GM12878 (cell line): ENCODE data around the gene NTF4. TPM values are rescaled to one million over a fixed set of nuclear protein-coding genes. Genes with fewer than 3 reads are reported as not detected.

Experiments used
- ATAC-seq: fragments of 200-7000 bp; cut with Tn5 transposase; 3 replicates; pipeline ENCODE4 v1.9.1; 2020; ENCODE audit warnings: mild to moderate bottlenecking, moderate library complexity
- BruUV-seq: library from RNA; stranded (reverse); fragments of 400-500 nt; replicated peaks from 2 replicates; lab custom pipeline; 2021; lab: Mats Ljungman, UMichigan
- CTCF ChIA-PET: fragments of 300-600 bp; sonication (Branson Sonifier 250); formaldehyde crosslinking; extraction: SDS; loops from one replicate; lab custom pipeline; 2021; ENCODE audit warnings: inconsistent platforms; lab: Yijun Ruan, JAX
- POLR2A ChIA-PET: fragments of 350-600 bp; formaldehyde crosslinking; extraction: SDS; loops from one replicate; lab custom pipeline; 2021; ENCODE audit warnings: inconsistent platforms; lab: Charles Lee
- RAD21 ChIA-PET: fragments of 300-600 bp; sonication (Branson Sonifier 250); formaldehyde crosslinking; loops from one replicate; lab custom pipeline; 2023; ENCODE audit warnings: antibody characterized with exemption; ENCODE audit not compliant: unreplicated experiment; lab: Charles Lee
- SMC1A ChIA-PET: fragments of 300-600 bp; sonication (Branson Sonifier 250); formaldehyde crosslinking; loops from one replicate; lab custom pipeline; 2023; ENCODE audit not compliant: unreplicated experiment, uncharacterized antibody; lab: Charles Lee
- DNase-seq: peaks from one replicate; pipeline ENCODE4 v3.0.0-alpha.2; 2011; ENCODE audit warnings: low read depth, low spot score
- FAIRE-seq: peaks from 3 replicates; lab custom pipeline; 2011; peaks lifted over from hg19 to GRCh38; lab: Jason Lieb, UNC
- H2AFZ ChIP-seq: 2 replicates; pipeline ENCODE4 v1.6.0; 2011; ENCODE audit warnings: low read depth, low read length, control low read depth; ENCODE audit not compliant: control insufficient read depth
- H3K27ac ChIP-seq: 2 replicates; pipeline ENCODE4 v1.5.1; 2011; ENCODE audit warnings: control low read depth; ENCODE audit not compliant: control insufficient read depth, insufficient read depth
- H3K27me3 ChIP-seq, 2 experiments: replicated peaks in 1 of 2; 2 replicates each; pipeline versions ENCODE4 v1.6.0 to v1.6.1; 2011; ENCODE audit warnings: low read length in 1 of 2; ENCODE audit not compliant: control insufficient read depth in 2 of 2, insufficient read depth in 2 of 2
- H3K36me3 ChIP-seq, 2 experiments: 2 replicates each; pipeline ENCODE4 v1.5.1; 2011; ENCODE audit warnings: low read length in 1 of 2; ENCODE audit not compliant: control insufficient read depth in 2 of 2, insufficient read depth in 2 of 2
- H3K4me1 ChIP-seq: 2 replicates; pipeline ENCODE4 v1.6.1; 2011; ENCODE audit warnings: mild to moderate bottlenecking, low read length, moderate library complexity, mixed read lengths; ENCODE audit not compliant: control insufficient read depth, insufficient read depth
- H3K4me2 ChIP-seq: 2 replicates; pipeline ENCODE4 v1.6.0; 2011; ENCODE audit warnings: control low read depth; ENCODE audit not compliant: control insufficient read depth, insufficient read depth
- H3K4me3 ChIP-seq: fragments of 200-600 bp; sonication (generic); 2 replicates; pipeline ENCODE4 v1.5.1; 2016
- H3K79me2 ChIP-seq: 2 replicates; pipeline ENCODE4 v1.6.0; 2011; ENCODE audit warnings: low read length; ENCODE audit not compliant: control insufficient read depth, insufficient read depth
- H3K9ac ChIP-seq: 2 replicates; pipeline ENCODE4 v1.8.0; 2011; ENCODE audit warnings: low read length, control low read depth, mixed read lengths; ENCODE audit not compliant: control insufficient read depth, insufficient read depth
- H3K9me3 ChIP-seq: replicated peaks from 3 replicates; pipeline ENCODE4 v1.5.1; 2011; ENCODE audit warnings: mild to moderate bottlenecking, low read length; ENCODE audit not compliant: control insufficient read depth, insufficient read depth
- H4K20me1 ChIP-seq: 2 replicates; pipeline ENCODE4 v1.6.0; 2011; ENCODE audit not compliant: control insufficient read depth, insufficient read depth
- ASH2L ChIP-seq: fragments of 300-600, 200-600 bp; sonication (generic); IDR thresholded peaks from 2 replicates; pipeline ENCODE4 v1.6.1; 2017; ENCODE audit warnings: low read depth, mild to moderate bottlenecking, borderline replicate concordance
- BHLHE40 ChIP-seq, 2 experiments: fragments of 450-650 bp in 1 of 2; IDR thresholded peaks; 2 replicates each; pipeline ENCODE4 v1.6.1; 2011 to 2017; ENCODE audit warnings: low read depth in 2 of 2, borderline replicate concordance in 1 of 2, improper control_type of control experiment in 1 of 2, low read length in 1 of 2, mild to moderate bottlenecking in 1 of 2
- EGR1 ChIP-seq, 2 experiments: IDR thresholded peaks; 1 replicate in 1 of 2; 2 replicates in 1 of 2; pipeline ENCODE4 v1.6.1; 2011 to 2012; ENCODE audit warnings: low read depth in 2 of 2, low read length in 2 of 2, borderline replicate concordance in 1 of 2, mild to moderate bottlenecking in 1 of 2, moderate library complexity in 1 of 2
- HDGF ChIP-seq: fragments of 450-650 bp; IDR thresholded peaks from 2 replicates; pipeline ENCODE4 v1.6.1; 2016; ENCODE audit warnings: antibody characterized with exemption
- MTA2 ChIP-seq: fragments of 450-650 bp; IDR thresholded peaks from 2 replicates; pipeline ENCODE4 v1.6.1; 2016; ENCODE audit warnings: low read depth, mild to moderate bottlenecking, moderate library complexity
- NR2C2 ChIP-seq: IDR thresholded peaks from 2 replicates; pipeline ENCODE4 v1.6.1; 2011; ENCODE audit warnings: borderline replicate concordance, low read depth; ENCODE audit not compliant: control insufficient read depth, insufficient read length
- RB1 ChIP-seq: fragments of 450-650 bp; formaldehyde crosslinking; IDR thresholded peaks from 2 replicates; pipeline ENCODE4 v1.6.1; 2017; ENCODE audit warnings: mild to moderate bottlenecking, borderline replicate concordance
- RUNX3 ChIP-seq: IDR thresholded peaks from 2 replicates; pipeline ENCODE4 v1.6.1; 2012; ENCODE audit warnings: low read length, inconsistent platforms
- SPI1 ChIP-seq: IDR thresholded peaks from 2 replicates; pipeline ENCODE4 v1.6.1; 2011; ENCODE audit warnings: low read depth, mild to moderate bottlenecking, low read length, moderate library complexity, borderline replicate concordance; ENCODE audit not compliant: insufficient read depth
- SUZ12 ChIP-seq: fragments of 200-600 bp; sonication (generic); IDR thresholded peaks from one replicate; pipeline ENCODE4 v1.6.1; 2018; ENCODE audit warnings: antibody characterized with exemption, mild to moderate bottlenecking; ENCODE audit not compliant: unreplicated experiment
- WRNIP1 ChIP-seq: IDR thresholded peaks from 2 replicates; pipeline ENCODE4 v1.6.1; 2011; ENCODE audit warnings: low read depth, low read length, improper control_type of control experiment, borderline replicate concordance
- WGBS: methylation state at CpG from one replicate; pipeline ENCODE4 v1.1.6; 2016; ENCODE audit warnings: low lambda C conversion rate; ENCODE audit not compliant: insufficient replicate concordance, insufficient coverage; ENCODE audit errors: missing lambda C conversion rate; 5-methylcytosine and 5-hydroxymethylcytosine counted together
- in situ Hi-C: fragments of 300-500 bp; cut with MboI; formaldehyde crosslinking; loops from 9 replicates; pipeline ENCODE4 v1.14.3; 2018; ENCODE audit warnings: mixed read lengths
- intact Hi-C: fragments of 100-400 bp; cut with micrococcal nuclease; formaldehyde crosslinking; loops from one replicate; pipeline ENCODE4 v1.14.2; 2022; ENCODE audit not compliant: unreplicated experiment
- polyA plus RNA-seq, 11 experiments: library from polyadenylated mRNA; depleted of rRNA in 4 of 11; unstranded in 6 of 11; stranded (reverse) in 5 of 11; fragments of >200 nt; fragmentation: Nextera tagmentation in 4 of 11; fragmentation: Illumina TruSeq in 1 of 11; extraction: Ambion mirVana in 4 of 11; extraction: Trizol in 1 of 11; gene quantifications; 1 replicate in 1 of 11; 2 replicates in 10 of 11; pipeline versions ENCODE4 v1.2.1 to v1.2.3, GENCODE V29; 2011 to 2016; ENCODE audit warnings: inconsistent platforms in 2 of 11, missing spikeins in 2 of 11, low read depth in 1 of 11
- total RNA-seq, 4 experiments: library from RNA; depleted of rRNA in 3 of 4; stranded (reverse); fragments of >200 nt in 3 of 4; fragmentation: Illumina TruSeq in 1 of 4; extraction: Trizol in 1 of 4; gene quantifications; 2 replicates each; pipeline versions ENCODE4 v1.2.1 to v1.2.3, GENCODE V29; 2013 to 2021
- TF ChIP-seq, protein P1 (sequence below): fragments of 450-650 bp; conservative IDR thresholded peaks from 2 replicates; pipeline ENCODE4 v1.6.1; 2017; ENCODE audit warnings: mild to moderate bottlenecking, moderate library complexity
- TF ChIP-seq, protein P2 (sequence below): fragments of 450-650 bp; IDR thresholded peaks from 2 replicates; pipeline ENCODE4 v1.6.1; 2017; ENCODE audit warnings: mild to moderate bottlenecking, moderate library complexity
- TF ChIP-seq, protein P3 (sequence below), 3 experiments: IDR thresholded peaks in 2 of 3; conservative IDR thresholded peaks in 1 of 3; 2 replicates each; pipeline ENCODE4 v1.5.1; 2011; ENCODE audit warnings: low read depth in 3 of 3, low read length in 3 of 3, mild to moderate bottlenecking in 3 of 3, control low read depth in 2 of 3, moderate library complexity in 2 of 3, inconsistent platforms in 1 of 3, mixed read lengths in 1 of 3; ENCODE audit not compliant: control insufficient read depth in 2 of 3, insufficient read depth in 1 of 3; ENCODE audit errors: extremely low read depth in 1 of 3

Gene NTF4
- total and polyA plus RNA-seq, 10 of the 15 experiments (the other 5 are each of a cell fraction or from before 2014, with no cell fraction given): not detected

DNA sequence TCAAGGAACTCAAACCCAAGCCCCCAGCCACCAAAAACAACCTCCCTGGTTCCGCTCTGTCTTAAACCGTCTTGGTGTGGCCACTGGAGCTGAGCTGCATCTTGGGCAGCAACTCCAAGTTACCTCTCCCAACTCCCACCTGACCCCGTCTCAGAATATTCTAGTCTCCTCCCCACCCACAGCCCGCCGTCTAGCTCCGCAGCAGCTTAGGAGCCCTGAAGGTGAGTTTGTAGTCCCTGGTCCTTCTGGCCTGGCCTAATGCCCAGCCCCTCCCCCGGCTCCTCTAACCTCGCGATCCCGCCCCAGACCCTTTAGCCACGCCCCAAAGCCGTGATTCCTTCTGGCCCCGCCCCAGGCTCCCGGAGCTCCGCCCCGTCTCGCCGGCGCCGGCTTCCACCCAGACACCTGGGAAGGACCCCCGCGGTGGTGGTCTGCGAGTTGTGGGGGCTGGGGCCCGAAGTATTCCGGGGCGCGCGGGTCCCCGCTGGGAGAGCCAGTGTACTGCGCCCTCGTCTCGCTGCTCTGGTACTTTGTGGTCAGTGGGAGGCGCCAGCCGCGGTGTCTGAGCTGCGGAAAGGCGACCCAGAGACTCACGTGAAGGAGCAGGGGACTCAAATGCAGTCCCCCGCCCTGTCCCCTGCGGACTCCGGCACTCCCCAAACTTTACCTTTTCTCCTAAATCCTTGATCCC lies 45.2 kb downstream of the NTF4 start:
- ChIA-PET RAD21 (interaction anchor here (0.6 kb wide), 1 partner anchor 43 kb away, joined by 3 read pairs; no protein-coding TSS in a partner anchor), POLR2A (interaction anchor here (0.6 kb wide), 1 partner anchor 483 kb away, joined by 6 read pairs; no protein-coding TSS in a partner anchor), CTCF (interaction anchor here (0.8 to 3.1 kb wide), 2 partner anchors 21 to 78 kb away, joined by 3 to 14 read pairs; no protein-coding TSS in a partner anchor), SMC1A (no interaction called here)
- intact Hi-C loops: no loop called here
- H4K20me1 ChIP-seq: no peaks in the 10 kb centered on the region
- FAIRE-seq (no peak), DNase-seq (no peak), ATAC-seq (peak; percentile 22; the same call in 2 of the 3 replicates)
- H2AFZ ChIP-seq: peak overlapping the region; percentile 34
- H3K27ac ChIP-seq: no peak overlapping the region
- peaks cover 15% of the 10 kb centered on the region for H3K4me1 ChIP-seq
- in situ Hi-C loops: no loop called here
- WGBS: 7% methylated on average over 41 of the region's 41 CpGs
- H3K4me3 ChIP-seq: peak overlapping the region; percentile 40; the same call in 1 of the 2 replicates
- H3K9ac ChIP-seq: no peak overlapping the region
- H3K79me2 ChIP-seq: no peaks in the 10 kb centered on the region
- H3K4me2 ChIP-seq: peak overlapping the region; percentile 31
- no TSS peak for BruUV-seq
- peaks cover 0 to 6% of the 10 kb centered on the region in 2 experiments; a peak in 2 of 4 replicates for H3K36me3 ChIP-seq
- H3K9me3 ChIP-seq: no peaks in the 10 kb centered on the region
- H3K27me3 ChIP-seq: no peaks in the 10 kb centered on the region
- no peak for TF ChIP-seq RB1
- no peak for TF ChIP-seq ASH2L
- TF ChIP-seq EGR1 (IDR thresholded peaks at IDR 0.05; ENCODE audit: borderline replicate concordance in 1 of 2, low read depth in 2 of 2, low read length in 2 of 2): no peak
- no peak for TF ChIP-seq NR2C2
- TF ChIP-seq, protein P1, sequence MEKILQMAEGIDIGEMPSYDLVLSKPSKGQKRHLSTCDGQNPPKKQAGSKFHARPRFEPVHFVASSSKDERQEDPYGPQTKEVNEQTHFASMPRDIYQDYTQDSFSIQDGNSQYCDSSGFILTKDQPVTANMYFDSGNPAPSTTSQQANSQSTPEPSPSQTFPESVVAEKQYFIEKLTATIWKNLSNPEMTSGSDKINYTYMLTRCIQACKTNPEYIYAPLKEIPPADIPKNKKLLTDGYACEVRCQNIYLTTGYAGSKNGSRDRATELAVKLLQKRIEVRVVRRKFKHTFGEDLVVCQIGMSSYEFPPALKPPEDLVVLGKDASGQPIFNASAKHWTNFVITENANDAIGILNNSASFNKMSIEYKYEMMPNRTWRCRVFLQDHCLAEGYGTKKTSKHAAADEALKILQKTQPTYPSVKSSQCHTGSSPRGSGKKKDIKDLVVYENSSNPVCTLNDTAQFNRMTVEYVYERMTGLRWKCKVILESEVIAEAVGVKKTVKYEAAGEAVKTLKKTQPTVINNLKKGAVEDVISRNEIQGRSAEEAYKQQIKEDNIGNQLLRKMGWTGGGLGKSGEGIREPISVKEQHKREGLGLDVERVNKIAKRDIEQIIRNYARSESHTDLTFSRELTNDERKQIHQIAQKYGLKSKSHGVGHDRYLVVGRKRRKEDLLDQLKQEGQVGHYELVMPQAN: no peak
- peak; percentile 28; the same call in 1 of the 2 replicates for TF ChIP-seq RUNX3
- TF ChIP-seq HDGF: no peak
- TF ChIP-seq BHLHE40 (IDR thresholded peaks at IDR 0.05; ENCODE audit: borderline replicate concordance in 1 of 2, low read depth in 2 of 2, low read length in 1 of 2): peak in 1 of 2 experiments; percentile 69; a peak in 2 of 4 replicates
- TF ChIP-seq WRNIP1: no peak
- TF ChIP-seq SPI1: no peak
- TF ChIP-seq, protein P2, sequence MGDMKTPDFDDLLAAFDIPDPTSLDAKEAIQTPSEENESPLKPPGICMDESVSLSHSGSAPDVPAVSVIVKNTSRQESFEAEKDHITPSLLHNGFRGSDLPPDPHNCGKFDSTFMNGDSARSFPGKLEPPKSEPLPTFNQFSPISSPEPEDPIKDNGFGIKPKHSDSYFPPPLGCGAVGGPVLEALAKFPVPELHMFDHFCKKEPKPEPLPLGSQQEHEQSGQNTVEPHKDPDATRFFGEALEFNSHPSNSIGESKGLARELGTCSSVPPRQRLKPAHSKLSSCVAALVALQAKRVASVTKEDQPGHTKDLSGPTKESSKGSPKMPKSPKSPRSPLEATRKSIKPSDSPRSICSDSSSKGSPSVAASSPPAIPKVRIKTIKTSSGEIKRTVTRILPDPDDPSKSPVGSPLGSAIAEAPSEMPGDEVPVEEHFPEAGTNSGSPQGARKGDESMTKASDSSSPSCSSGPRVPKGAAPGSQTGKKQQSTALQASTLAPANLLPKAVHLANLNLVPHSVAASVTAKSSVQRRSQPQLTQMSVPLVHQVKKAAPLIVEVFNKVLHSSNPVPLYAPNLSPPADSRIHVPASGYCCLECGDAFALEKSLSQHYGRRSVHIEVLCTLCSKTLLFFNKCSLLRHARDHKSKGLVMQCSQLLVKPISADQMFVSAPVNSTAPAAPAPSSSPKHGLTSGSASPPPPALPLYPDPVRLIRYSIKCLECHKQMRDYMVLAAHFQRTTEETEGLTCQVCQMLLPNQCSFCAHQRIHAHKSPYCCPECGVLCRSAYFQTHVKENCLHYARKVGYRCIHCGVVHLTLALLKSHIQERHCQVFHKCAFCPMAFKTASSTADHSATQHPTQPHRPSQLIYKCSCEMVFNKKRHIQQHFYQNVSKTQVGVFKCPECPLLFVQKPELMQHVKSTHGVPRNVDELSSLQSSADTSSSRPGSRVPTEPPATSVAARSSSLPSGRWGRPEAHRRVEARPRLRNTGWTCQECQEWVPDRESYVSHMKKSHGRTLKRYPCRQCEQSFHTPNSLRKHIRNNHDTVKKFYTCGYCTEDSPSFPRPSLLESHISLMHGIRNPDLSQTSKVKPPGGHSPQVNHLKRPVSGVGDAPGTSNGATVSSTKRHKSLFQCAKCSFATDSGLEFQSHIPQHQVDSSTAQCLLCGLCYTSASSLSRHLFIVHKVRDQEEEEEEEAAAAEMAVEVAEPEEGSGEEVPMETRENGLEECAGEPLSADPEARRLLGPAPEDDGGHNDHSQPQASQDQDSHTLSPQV: no peak
- TF ChIP-seq, protein P3, sequence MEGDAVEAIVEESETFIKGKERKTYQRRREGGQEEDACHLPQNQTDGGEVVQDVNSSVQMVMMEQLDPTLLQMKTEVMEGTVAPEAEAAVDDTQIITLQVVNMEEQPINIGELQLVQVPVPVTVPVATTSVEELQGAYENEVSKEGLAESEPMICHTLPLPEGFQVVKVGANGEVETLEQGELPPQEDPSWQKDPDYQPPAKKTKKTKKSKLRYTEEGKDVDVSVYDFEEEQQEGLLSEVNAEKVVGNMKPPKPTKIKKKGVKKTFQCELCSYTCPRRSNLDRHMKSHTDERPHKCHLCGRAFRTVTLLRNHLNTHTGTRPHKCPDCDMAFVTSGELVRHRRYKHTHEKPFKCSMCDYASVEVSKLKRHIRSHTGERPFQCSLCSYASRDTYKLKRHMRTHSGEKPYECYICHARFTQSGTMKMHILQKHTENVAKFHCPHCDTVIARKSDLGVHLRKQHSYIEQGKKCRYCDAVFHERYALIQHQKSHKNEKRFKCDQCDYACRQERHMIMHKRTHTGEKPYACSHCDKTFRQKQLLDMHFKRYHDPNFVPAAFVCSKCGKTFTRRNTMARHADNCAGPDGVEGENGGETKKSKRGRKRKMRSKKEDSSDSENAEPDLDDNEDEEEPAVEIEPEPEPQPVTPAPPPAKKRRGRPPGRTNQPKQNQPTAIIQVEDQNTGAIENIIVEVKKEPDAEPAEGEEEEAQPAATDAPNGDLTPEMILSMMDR (IDR thresholded peaks at IDR 0.05 in 2 of 3, conservative IDR thresholded peaks at IDR 0.05 in 1 of 3; ENCODE audit: control insufficient read depth in 2 of 3, extremely low read depth in 1 of 3, insufficient read depth in 1 of 3, low read depth in 3 of 3, low read length in 3 of 3): 0 out of 6 replicates have a peak, but pooled peaks of 1 of the 3 experiments have one; percentile 4
- TF ChIP-seq SUZ12: no peak
- TF ChIP-seq MTA2: no peak
